ENCODE measurements around the gene BMP3.
A peak's percentile ranks its signal among the peaks of the same experiment; 100 is the strongest.

BMP3 gene

DNA sequence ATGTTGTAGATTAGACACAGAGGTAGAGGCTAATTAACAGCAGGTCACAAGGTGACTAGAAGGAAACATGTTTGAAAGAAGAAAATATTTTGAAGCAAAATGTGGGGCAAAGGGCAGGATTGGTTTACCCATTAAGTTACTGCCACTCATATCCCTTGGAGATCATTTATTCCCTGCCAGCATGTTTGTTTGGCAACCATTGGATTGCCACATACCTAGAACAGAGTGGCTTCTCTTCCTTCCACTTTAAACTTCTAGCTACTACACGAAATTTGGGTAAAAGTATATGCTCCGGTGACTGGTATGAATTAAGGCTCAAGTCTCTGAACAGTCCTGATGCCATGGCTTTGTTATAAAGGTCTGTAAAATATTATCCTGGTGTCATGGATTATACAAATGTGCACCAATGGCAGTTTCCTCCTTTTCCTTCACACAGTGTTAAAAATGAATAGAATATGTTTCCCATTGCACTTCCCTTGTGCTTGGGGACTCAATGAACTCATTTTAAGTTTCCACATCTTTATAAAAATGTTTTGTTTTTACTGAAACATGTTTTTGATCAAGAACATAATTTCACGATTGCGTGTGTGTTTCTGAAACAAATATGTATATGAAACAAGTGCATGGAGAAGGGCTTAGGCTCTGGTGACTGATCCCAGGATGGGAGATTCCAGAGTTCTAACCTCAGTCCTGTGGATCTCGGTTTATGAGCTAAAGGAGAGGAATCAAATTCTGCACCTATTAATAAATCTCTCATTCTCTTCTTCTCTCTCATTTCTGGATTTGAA is 12.3 kb downstream of the BMP3 start:
- DNase-seq = no peak

DNA sequence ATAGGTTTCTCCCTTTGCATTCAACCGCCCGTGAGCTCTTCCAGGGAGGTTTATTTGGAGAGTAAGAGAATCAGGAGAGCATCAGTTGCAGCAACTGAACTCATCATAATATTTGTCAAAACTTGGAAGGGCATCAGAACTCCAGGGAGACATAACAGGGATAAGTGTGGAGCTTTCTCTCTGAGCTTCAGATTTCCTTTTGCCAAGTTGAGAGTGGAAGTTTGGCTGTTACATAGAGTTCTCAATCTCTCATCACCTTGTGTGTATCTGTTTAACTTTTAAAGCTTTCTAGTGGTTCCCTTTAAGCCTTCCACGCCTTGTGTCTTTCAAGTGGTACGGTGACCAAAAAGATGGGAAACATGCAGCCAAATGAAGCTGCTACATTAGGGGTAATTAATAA is 18.8 kb downstream of the BMP3 start:
- no peak for DNase-seq

DNA sequence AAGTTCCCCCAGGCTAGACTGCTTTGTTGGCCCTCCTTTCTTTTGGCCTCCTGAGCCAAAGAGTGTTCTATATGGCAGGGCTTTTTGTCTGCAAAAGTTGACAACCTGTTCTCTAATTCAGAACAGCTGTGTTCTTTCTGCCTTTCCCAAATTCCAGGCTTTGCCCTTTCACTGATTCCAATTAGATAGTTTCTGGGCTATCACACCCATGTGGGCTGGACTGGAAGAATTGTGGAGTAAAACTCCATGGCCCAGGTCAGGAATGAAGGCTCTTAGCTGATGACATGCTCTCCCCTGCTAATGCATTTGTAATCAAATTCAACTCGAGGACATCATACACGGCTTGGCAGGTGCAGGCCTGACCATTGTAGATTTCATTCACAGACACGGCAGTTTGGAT is 19.4 kb downstream of the BMP3 start:
- DNase-seq = no peak

DNA sequence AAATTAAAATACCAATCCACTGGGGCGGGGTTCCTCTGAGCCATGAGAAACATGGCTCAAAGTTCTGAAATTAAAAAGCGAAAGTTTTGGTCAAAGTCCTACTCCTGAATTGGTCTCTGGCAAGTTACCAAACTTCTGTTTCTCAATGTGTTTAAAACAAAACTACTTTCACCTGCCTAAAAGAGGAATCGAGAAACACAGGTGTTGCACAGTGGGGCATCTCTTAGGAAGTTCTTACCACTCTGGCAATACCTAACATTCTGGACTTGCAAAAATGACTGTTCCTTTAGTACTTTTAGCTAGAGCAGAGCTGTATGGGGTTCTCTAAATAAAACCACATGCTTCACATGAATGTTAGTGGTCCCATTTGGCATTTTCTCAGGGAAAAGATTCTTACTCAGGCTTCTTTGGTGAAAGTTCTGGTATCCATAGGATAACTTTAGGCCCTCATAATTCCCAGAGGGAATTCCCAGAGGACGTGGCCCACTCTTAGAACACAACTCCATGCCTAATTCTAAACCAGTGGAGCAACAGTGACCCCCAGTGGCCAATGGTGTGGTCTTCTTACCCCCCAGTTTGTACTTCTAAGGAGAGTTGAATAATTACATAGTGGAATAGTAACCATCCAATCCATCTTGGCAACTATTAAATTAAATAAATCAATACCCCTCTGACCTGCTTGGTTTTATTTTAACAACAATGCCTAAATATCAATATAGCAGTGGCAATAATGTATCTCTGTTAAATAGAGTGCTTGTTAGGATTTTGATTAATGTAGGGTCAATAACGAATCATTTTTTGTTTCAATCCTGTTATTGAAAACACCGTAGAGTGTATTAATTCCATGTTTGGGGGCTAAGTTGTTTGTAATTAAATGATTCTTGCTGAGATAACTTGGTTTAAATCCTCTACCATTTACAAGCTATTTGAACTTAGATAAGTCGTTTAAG is 21.9 kb downstream of the BMP3 start:
- peak in 3 of 4 experiments; percentile 3 to 30 (median 4) for DNase-seq

DNA sequence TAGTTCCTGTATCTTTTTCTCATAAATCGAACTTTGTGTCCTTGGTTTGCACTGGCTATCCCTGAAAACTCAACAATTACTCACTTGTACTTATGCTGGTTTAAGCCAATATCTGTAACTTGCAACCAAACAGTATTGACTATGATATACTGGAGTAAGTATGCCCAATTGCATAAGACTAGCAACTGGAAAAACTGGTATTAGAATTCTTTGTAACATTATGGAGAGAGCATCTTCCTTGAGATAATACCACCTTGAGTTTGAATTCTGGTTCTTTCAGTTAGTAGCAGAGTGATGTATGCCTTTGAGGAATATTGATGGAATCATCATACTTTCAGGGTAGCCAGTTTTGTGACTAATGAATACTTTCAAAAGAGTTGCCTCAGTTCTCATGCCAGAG is 28.1 kb downstream of the BMP3 start:
- no peak for DNase-seq

DNA sequence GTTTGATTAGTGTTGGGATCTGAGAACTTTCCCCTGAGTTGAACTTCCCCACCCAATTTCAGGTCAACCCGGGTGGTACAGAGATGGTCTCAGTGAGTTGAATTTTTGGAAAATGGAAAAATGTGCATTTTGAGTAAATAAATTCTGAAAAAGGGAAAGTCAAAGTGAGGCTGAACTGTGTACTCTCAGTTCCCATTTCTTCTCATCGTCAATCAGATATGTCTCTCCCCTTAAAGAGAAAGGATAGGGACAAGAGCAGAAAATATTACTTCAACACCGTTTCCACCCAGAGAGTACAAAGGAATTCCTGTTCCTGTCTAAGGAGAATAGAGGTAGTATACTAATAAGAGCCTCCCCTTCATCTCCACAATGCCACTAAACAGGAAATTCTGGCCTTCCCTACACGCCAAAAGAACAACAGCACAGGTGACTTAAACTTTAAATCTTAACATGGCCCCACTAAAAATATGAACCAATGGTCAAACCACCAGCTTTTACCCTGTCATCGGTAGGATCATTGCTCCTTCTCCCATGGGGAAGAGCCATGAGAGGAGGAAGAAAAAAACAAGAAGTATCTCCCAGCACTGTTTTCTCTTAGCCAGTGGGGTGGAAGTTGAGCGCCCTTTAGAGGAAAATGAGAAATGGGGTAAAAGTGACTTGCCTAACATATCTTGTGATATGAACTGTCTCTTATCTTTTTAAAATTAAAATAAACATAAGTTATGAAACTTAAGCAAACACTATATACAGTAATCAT is 30.3 kb downstream of the BMP3 start:
- DNase-seq = no peak

DNA sequence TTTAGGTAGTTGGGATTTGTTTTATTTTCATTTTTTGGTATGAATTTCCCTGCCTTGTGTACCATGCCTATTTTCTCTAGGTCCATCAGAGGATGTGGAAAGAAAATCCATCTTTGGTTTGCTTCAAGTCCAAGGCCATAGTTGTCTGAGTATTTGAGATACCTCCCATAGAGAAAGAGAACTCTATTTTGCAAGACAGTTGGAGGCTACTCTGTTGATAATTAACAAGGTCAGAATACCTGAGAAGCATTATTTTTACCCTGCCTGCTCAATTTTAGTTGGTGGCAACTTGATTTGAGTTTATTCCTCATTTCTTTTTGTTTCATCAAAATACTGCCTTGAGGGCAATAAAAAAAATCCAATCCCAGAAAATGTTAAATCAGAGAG is 30.8 kb downstream of the BMP3 start:
- DNase-seq = no peak

DNA sequence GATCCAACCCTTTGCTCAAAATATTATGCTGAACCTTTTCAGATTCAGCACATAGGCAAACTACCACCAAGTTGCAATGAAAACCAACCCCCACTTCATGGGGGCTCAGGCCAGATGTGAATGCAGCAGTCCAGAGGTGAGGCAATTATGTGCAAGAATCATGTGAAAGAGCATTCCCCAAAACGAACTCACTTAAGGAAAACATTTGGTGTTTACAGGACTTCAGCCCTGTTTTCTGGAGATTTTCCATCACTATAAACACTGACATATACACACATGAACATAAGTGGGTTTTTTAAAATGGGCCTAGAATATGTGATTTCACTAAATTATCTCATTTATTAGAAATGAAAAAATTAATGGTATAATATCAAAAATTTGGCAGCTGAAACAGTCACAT is 31.5 kb downstream of the BMP3 start:
- no peak for DNase-seq

DNA sequence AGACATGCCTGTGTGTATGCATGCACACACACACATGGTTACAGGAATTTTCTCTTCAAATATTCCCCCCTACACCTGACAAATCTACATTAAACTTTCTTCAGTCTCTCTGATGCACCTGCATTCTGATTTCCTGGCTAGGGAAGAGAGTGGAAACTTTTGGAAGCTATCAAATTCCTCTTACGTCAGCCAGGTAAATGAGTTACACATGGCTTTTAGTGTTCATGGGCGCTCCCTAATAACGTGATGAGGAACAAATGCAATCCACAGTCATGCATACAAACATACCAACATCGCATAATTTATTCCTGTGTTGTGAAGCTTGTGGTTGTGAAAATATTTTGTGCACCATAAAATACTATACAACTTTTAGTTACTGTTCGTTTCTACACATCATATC is 34.9 kb downstream of the BMP3 start:
- DNase-seq = no peak

DNA sequence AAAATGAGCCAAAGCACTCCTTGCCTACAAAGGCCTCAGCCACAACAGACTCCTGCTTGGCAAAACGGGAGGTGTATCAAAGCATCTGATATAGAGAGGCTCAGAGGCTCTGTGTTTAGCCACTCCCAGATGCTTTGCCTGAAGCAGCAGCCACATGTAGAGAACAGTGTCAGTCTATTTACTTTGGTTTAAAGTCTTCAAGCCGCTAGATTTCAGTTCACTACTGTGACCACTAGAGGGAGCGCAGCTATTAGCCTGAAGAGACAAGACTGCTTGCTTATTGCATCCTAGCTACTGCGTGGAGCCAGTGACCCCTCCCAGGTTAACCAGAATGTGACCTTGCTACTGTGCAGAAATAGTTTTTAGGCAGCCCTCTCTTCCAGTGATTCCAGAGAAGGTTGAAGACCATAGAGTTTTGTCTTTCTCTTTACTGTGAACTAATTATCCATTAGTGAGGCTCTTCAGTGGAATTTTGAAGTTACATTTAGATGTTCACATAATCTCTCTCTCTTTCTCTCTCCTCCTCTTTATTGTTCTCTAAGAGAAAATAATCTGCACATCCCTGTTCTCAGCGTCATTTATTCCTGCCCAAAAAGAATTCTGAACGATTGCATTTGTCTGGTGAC is 39.3 kb downstream of the BMP3 start:
- peak; percentile 8 to 25 (median 14) for DNase-seq

DNA sequence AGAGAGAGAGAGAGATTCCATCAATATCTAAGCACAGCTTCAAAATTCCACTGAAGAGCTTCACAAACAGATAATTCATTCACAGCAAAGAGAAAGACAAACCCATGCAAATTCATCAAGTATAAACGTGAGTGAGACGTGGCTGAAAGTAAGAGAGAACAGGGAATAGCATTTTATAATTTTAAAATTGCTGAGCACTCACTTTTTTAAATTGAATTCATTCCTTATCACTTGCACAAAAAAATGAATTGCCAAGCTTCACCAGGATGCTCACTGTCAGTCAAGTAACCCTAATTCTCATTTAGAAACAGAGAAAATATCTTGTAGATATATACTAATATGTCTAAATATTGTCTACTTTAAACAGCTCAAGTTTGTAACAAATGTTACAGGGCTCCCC is 40.5 kb downstream of the BMP3 start:
- no peak for DNase-seq

DNA sequence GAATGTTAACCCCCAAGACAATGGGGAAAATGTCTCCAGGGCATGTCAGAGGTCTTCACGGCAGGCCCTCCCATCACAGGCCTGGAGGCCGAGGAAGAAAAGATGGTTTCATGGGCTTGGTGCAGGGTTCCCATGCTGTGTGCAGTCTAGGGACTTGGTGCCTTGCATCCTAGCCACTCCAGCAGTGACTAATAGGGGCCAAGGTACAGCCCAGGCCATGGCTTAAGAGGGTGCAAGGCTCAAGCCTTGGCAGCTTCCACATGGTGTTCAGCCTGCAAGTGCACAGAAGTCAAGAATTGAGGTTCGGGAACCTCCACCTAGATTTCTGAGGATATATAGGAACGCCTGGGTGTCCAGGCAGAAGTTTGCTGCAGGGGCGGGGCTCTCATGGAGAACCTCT is 50.6 kb downstream of the BMP3 start:
- no peak for DNase-seq

DNA sequence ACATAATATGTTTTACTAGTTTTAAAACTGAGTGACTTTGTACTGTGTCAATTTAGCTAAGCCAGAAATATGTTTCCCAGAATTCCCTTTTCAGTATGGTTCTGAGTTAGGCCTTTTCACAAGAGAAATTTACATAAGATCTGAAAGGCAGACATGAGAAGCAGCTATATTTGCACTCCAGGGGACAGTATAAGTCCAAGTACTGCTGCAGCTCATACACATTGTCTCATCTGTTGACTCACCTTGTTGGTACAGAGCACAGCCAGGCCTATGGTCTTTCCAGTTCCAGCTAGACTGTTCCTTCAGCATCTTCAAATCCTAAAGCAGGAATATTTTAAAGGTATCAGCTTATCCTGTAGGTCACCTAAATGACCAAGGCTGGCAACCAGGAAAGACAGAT is 53.5 kb downstream of the BMP3 start:
- no peak for DNase-seq

DNA sequence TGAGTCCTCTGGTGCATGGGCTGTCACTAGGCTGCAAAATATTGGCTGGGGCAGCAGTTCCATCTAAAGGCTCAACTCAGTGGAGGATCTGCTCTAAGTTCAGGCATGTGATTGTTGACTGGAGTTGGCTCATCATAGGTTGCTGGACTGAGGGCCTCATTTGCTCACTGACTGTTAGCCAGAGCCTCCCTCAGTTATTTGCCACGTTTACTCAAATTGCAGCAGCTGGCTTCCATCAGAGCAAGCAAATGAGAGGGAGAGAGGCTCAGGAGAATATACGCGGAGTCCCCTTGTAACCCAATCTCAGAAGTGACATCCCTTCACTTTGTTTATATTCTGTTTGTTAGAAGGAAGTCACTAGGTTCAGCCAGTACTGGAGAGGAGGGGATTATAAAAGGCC is 54.1 kb downstream of the BMP3 start:
- DNase-seq = no peak

DNA sequence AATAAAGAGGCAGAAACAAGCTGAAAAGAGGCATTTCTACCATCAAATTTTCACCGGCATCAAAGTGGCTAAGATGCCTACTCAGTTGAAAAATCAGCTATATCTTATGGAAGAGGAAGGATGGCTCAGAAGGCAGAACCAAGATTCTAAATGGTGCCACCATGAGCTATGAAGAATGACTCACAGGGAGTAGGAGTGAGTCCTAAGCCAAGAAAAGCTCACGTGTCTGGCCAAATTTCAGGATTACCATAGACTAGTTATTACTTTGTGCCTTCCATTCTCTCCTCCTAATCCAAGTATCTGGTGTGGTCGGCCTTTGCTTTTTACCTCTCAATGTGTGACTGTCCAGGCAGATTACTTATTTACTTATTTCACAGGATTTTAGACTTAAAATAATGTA is 54.8 kb downstream of the BMP3 start:
- DNase-seq = no peak

DNA sequence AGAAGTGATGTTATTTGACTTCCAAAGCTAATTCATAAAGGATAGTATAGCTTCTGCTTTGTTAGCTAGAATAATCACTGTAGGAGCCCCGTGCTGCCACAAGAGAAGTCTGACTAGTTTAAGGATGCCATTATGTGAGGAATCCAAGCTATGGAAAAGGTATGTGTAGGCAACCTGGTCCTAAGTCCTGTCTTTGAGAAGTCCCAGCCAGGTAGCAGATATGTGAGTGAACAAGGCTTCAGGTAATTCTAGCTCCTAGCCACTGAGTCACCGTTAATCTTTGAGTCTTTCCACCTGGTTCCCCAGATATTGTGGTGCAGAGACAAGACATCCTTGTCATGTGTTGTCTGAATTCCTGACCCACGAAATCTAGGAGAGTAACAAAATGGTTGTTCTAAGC is 55.5 kb downstream of the BMP3 start:
- DNase-seq = no peak

DNA sequence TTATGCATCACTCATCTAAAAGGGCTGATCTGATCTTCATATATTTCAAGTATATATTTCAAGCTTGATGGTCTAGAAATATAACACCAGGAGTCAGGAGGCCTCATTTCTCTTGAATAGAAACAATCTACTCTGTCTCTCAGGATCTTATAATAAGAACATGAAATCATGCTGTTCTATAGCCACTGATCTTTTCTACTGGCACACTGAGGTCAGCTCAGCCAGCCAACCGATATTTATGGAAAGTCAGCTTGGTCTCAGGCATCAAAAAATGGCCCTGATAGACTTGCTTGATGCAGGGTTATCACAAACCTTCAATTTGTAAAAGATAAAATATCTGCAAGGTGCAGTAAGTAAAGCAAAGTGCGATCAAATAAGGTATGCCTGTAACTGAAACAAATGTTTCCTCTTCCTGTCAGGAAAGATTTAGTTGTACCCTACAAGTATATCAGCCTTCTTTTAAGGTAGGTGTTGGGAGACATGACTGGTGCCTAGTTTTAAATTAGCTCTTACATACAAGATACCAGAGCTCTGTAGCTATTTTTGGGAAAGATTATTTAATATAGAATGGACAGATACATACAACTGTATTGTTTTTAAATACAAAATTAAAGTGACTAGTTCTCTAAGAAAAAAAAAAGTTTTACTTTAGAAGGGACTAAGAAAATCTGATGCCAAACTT is 63.4 kb downstream of the BMP3 start:
- DNase-seq = no peak

DNA sequence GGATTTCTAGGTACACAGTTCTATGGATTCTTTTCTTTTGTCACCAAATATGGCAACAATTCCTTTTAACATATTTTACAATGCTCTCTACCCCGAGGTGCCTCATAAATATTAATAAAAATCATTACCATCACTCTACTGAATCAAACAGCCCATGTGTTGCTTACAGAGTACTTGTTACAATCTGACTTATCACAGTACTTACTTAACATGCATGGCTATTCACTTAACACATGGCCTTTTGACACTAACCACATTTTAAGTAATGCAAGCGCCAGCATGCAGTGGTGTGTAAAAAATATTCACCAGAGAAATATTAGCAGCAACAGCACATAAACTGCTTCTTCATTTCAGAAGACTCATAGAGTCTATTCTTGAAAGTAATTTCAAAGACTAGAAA is 64.9 kb downstream of the BMP3 start:
- DNase-seq = no peak

DNA sequence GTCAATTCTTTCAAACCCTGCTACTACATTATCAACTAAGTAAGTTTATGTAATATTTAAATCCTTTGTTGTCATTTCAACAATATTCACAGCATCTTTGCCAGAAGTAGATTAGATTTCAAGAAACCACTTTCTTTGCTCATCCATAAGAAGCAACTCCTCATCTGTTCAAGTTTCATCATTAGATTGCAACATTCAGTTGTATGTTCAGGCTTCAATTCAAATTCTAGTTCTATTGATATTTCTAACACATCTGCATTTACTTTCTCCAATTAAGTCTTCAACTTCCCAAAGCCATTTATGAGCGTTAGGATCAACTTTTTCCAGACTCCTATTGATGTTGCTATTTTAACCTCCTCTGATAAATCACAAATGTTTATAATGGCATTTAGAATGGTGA is 66.1 kb downstream of the BMP3 start:
- DNase-seq = no peak

DNA sequence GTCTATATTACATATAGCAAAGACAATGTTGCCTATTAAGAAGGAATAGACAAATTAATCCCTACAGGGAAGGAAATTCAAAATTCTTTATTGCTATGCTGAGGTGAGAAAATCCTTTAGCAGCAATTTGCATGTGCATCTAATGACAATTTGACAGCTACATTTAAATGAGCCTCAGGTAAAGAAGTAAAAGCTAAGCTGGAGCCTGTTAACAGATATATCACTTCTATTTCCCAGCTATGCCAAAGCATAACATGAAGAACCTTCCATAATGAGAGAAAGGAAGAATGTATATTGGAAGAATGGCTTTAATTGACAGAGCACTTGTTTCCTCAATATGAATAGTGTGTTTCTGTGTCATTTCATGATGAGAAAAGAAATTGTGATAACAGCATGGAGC is 71.6 kb downstream of the BMP3 start:
- DNase-seq = no peak

DNA sequence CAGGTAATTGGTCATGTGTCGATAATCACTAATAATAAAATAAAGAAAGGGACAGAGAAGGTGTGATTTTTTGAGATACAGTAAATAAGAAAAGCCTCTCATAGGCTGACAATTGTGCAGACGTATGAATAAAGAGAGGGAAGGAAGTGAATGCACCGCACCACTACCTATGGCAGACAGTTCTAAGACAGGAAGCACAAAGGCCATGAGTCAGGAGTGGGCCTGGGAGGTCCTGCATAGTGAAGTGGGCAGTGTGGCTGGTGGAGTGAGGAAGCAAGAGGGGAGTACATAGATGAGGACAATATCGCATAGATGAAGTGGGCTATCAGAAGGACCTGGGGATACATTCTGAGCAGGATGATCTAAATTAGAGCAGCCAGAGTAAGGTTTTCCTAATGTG is 75.6 kb downstream of the BMP3 start:
- DNase-seq = no peak

Measured in activated CD4-positive, CD25-positive, alpha-beta regulatory T cell (primary cell).